Measurements from ENCODE around the gene TLR4. TPM values are rescaled to one million over a fixed set of nuclear protein-coding genes. Genes with fewer than 3 reads are reported as not detected.

The TLR4 gene
- total RNA-seq, 1 donor from 2014 or later, result 14.7 TPM

DNA sequence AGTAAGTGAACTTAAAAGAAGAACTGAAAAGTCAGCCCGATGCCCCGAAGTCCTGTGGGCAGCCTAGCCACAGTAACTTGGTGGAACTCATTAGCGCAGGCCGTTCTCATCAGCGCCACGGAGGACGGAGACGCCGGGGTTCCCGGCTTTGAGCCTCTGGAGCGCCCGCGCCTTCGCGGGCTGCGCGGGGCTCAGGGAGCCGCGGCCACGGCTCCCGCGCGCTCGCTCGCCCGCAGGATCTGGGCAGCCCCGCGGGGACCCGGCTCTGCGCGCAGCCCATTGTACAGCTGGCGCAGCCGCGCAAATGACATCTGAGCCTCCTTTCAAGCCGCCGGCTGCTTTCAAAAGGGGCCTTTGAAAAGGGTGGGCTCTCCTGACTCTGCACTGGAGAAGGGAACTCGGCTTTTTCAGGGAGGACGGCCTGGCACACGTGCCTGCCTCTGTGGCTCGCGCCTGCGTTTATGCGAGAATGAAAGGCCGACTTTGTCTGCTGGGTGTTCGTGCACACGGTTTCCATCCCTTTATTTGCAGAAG is 40.7 kb downstream of the TLR4 start:
- no peak for DNase-seq (ENCODE audit: low spot score)

GRCh38 chr9:117745598-117745997 is 41.4 kb downstream of the TLR4 start:
- no peak for DNase-seq (ENCODE audit: low spot score)

- DNase-seq (ENCODE audit: low spot score), result no peak
These were observed 42.1 kb downstream of the TLR4 start for GRCh38 chr9:117746263-117746662.

GRCh38 chr9:117747386-117747970 is 43.3 kb downstream of the TLR4 start:
- DNase-seq (ENCODE audit: low spot score), result no peak

GRCh38 chr9:117750401-117750800 is 46.2 kb downstream of the TLR4 start:
- DNase-seq (ENCODE audit: low spot score), result no peak

DNA sequence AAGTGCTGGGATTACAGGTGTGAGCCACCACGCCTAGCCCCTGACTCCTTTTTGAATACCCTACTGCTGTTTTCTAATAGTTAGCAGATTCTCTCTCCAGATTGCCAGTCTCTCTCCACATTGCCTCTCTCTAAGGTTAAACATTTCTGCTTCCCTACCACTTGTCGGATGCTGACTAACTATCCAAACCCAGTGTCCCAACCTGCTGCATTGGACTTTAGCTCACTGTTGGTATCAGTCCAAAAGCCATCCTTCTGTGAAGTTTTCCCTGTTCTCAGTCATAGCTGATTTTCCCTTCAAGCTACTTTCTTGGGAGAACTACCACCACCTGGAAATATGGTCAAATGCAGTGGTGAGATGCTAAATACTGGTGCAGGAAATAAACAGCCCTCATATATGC is 48.7 kb downstream of the TLR4 start:
- DNase-seq (ENCODE audit: low spot score), result no peak

GRCh38 chr9:117757561-117758190 is 53.5 kb downstream of the TLR4 start:
- DNase-seq (ENCODE audit: low spot score), result peak; percentile 3

GRCh38 chr9:117763314-117763713 is 59.1 kb downstream of the TLR4 start:
- no peak for DNase-seq (ENCODE audit: low spot score)

DNA sequence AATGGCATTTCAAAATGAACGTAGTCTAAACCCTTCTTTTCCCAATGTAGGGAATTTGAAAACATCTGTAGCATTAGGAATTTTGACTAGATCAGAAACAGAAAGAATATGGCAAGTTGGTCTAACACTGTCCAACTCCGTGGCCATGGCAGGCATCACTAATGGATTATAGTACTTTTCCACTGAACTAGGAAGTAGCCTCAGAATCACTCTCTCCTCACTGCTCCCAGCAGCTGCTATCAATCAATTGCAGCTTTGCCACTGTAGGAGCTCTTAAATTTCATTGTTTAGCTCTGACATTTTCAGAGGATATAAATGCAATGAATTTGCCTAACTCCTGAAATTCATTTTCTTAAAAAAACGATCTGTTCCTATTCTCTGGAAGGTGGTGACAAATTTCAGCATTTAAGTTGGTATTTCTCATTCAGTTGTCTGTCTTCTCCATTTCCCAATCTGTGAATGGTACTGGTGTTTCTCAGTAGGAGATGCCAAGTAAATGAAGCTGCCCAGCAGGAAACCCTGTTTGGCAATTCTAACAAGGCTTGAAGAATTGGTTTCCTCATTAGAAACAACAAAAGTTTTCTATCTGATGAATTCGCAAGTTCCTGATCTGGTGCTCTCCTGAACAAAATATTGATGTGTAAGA is 64.7 kb downstream of the TLR4 start:
- DNase-seq (ENCODE audit: low spot score), result no peak

GRCh38 chr9:117771136-117771535 is 66.9 kb downstream of the TLR4 start:
- no peak for DNase-seq (ENCODE audit: low spot score)

DNA sequence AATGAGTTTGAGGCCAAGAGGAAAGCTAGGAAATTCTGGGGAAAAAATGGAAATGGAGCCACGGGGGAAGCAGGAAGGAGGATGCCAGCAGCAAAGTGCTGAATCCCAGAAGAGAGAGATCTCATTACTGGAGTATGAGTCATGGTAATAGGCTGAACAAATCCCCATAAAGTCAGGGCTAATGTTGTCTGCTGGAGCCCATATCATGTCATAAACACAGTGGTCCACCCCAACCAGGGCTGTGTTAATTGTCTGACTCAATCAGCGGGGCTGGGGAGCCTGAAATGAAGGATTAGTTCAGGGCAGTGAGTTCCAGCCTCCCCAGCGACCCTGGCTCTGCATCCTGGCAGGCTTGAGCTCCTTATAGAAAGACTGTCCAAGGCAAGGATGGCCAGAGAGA is 68.8 kb downstream of the TLR4 start:
- peak; percentile 42 for DNase-seq (ENCODE audit: low spot score)

All from umbilical cord (tissue), 2 donors.